T-helper 1 cell treated with Interleukin-12 subunit alpha and Interleukin-12 subunit beta and Interleukin-4 antibody, amounts not matched to agents 30 μg/mL and 1 μg/mL, for 36 hours (primary cell): ENCODE measurements around the gene GLRA3.

ENCODE experiments used
- H3K27ac Mint-ChIP-seq: one replicate; pipeline ENCODE4 v1.8.0; 2021; ENCODE audit warnings: mild to moderate bottlenecking, mixed read lengths
- H3K27me3 Mint-ChIP-seq: one replicate; pipeline ENCODE4 v1.8.0; 2021; ENCODE audit warnings: low read depth, mixed read lengths
- H3K36me3 Mint-ChIP-seq: one replicate; pipeline ENCODE4 v1.8.0; 2021; ENCODE audit warnings: low read depth, mixed read lengths
- H3K4me1 Mint-ChIP-seq: one replicate; pipeline ENCODE4 v1.8.0; 2021; ENCODE audit warnings: low read depth, mixed read lengths
- H3K4me3 Mint-ChIP-seq: one replicate; pipeline ENCODE4 v1.8.0; 2021; ENCODE audit warnings: mild to moderate bottlenecking, moderate library complexity, mixed read lengths
- H3K9me3 Mint-ChIP-seq: one replicate; pipeline ENCODE4 v1.8.0; 2021; ENCODE audit warnings: mixed read lengths

GLRA3 gene

GRCh38 chr4:174596513-174596912, 232.5 kb downstream of the GLRA3 start:
- H3K36me3 Mint-ChIP-seq: no peaks in the 10 kb centered on the region
- no peaks in the 10 kb centered on the region for H3K27me3 Mint-ChIP-seq
- H3K4me3 Mint-ChIP-seq: no peak overlapping the region

GRCh38 chr4:174595141-174595929, 233.7 kb downstream of the GLRA3 start:
- Mint-ChIP-seq H3K27me3 (no peaks in the 10 kb centered on the region), H3K9me3 (peaks cover 4% of the 10 kb centered on the region), H3K27ac (no peak overlapping the region), H3K4me3 (no peak overlapping the region), H3K4me1 (peaks cover 17% of the 10 kb centered on the region), H3K36me3 (no peaks in the 10 kb centered on the region)

More at GRCh38 chr4:174596513-174596912, 232.5 kb downstream of the GLRA3 start:
- H3K4me1 Mint-ChIP-seq: peaks cover 10% of the 10 kb centered on the region
- H3K9me3 Mint-ChIP-seq: peaks cover 4% of the 10 kb centered on the region
- H3K27ac Mint-ChIP-seq: no peak overlapping the region

GRCh38 chr4:174593701-174594100, 235.3 kb downstream of the GLRA3 start:
- H3K4me1 Mint-ChIP-seq: peaks cover 17% of the 10 kb centered on the region
- H3K36me3 Mint-ChIP-seq: peaks cover 2% of the 10 kb centered on the region
- H3K9me3 Mint-ChIP-seq: peaks cover 4% of the 10 kb centered on the region
- H3K27ac Mint-ChIP-seq: no peak overlapping the region
- H3K27me3 Mint-ChIP-seq: no peaks in the 10 kb centered on the region
- H3K4me3 Mint-ChIP-seq: no peak overlapping the region

- H3K27ac Mint-ChIP-seq: no peak overlapping the region
- peaks cover 17% of the 10 kb centered on the region for H3K4me1 Mint-ChIP-seq
- H3K27me3 Mint-ChIP-seq: no peaks in the 10 kb centered on the region
- H3K36me3 Mint-ChIP-seq: peaks cover 2% of the 10 kb centered on the region
- peaks cover 4% of the 10 kb centered on the region for H3K9me3 Mint-ChIP-seq
- no peak overlapping the region for H3K4me3 Mint-ChIP-seq
These were observed 236.1 kb downstream of the GLRA3 start for GRCh38 chr4:174592985-174593335.

DNA sequence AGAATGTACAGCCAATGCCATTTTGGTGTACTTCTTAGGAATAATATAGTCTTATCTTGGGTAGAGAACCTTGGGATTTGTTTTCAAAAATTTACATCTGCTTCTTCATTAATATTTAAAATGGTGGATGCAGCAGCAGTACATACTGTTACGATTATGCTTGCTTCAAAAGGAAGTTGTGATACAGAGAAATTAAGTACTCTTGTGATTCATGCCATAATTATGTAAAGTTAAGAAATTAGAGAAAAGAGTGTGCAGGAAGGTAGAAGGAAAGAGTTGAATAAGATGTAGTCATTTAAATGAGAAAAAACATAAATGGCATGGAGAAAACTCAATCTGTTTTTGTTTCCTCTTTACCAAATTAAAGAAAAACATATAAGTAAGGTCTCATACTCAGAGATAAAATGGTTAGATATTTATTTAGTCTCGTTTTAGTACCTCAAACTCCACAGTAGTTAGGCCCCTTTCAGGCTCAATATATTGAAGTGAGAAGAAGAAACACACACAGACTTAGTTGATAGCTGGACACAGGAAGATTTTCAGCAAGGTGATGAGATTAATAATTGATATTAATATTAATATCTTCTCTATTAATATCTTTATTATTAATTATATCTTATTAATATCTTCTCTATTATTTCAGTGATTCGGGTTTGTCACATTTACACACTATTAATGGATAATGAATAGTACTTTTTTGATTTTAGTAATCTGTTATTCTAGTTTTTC, 236.6 kb downstream of the GLRA3 start:
- Mint-ChIP-seq H3K27ac (no peak overlapping the region), H3K27me3 (no peaks in the 10 kb centered on the region), H3K4me1 (peaks cover 17% of the 10 kb centered on the region), H3K36me3 (peaks cover 2% of the 10 kb centered on the region), H3K9me3 (peaks cover 8% of the 10 kb centered on the region), H3K4me3 (no peak overlapping the region)

- Mint-ChIP-seq H3K36me3 (peaks cover 2% of the 10 kb centered on the region), H3K9me3 (peaks cover 8% of the 10 kb centered on the region), H3K27me3 (no peaks in the 10 kb centered on the region), H3K4me3 (peak overlapping the region; percentile 5), H3K27ac (peak overlapping the region; percentile 56), H3K4me1 (peaks cover 15% of the 10 kb centered on the region)
These were observed 237.6 kb downstream of the GLRA3 start for GRCh38 chr4:174591243-174592021.

GRCh38 chr4:174590336-174590735, 238.7 kb downstream of the GLRA3 start:
- no peaks in the 10 kb centered on the region for H3K27me3 Mint-ChIP-seq
- H3K4me1 Mint-ChIP-seq: peaks cover 15% of the 10 kb centered on the region
- H3K27ac Mint-ChIP-seq: no peak overlapping the region
- peaks cover 8% of the 10 kb centered on the region for H3K9me3 Mint-ChIP-seq
- H3K4me3 Mint-ChIP-seq: no peak overlapping the region
- peaks cover 2% of the 10 kb centered on the region for H3K36me3 Mint-ChIP-seq
